Chondrocyte (in vitro differentiated cells): ENCODE measurements around the gene IP6K1. TPM values are rescaled to one million over a fixed set of nuclear protein-coding genes. Genes with fewer than 3 reads are reported as not detected.
"Not testable (repeated sequence)": the region's sequence is repeated elsewhere in the genome, so short reads cannot be mapped to it uniquely, and the experiment has no call there.

ENCODE experiments used
- DNase-seq: peaks from one replicate; pipeline ENCODE4 v3.0.0; 2021; ENCODE audit warnings: mixed read lengths, low spot score
- H3K27ac Mint-ChIP-seq: one replicate; pipeline ENCODE4 v1.8.0; 2021; ENCODE audit warnings: mild to moderate bottlenecking, moderate library complexity, mixed read lengths; ENCODE audit not compliant: unreplicated experiment
- H3K27me3 Mint-ChIP-seq: 2 replicates; pipeline ENCODE4 v1.8.0; 2021; ENCODE audit warnings: low read depth, mixed read lengths
- H3K36me3 Mint-ChIP-seq: 2 replicates; pipeline ENCODE4 v1.8.0; 2021; ENCODE audit warnings: low read depth, mixed read lengths
- H3K4me1 Mint-ChIP-seq: 2 replicates; pipeline ENCODE4 v1.8.0; 2021; ENCODE audit warnings: low read depth, mild to moderate bottlenecking, mixed read lengths
- H3K4me3 Mint-ChIP-seq: one replicate; pipeline ENCODE4 v1.8.0; 2021; ENCODE audit warnings: mild to moderate bottlenecking, moderate library complexity, mixed read lengths; ENCODE audit not compliant: unreplicated experiment
- H3K9me3 Mint-ChIP-seq: 2 replicates; pipeline ENCODE4 v1.8.0; 2021; ENCODE audit warnings: low read depth, mixed read lengths
- total RNA-seq: library from RNA; stranded (reverse); gene quantifications from 3 replicates; pipeline ENCODE4 v1.2.1, GENCODE V29; 2021
- TF ChIP-seq, protein P1 (sequence below): fragments of 200-600 bp; sonication (generic); IDR thresholded peaks from 2 replicates; pipeline ENCODE4 v1.5.0; 2021; ENCODE audit warnings: antibody characterized with exemption, mild to moderate bottlenecking, moderate library complexity

Gene IP6K1
- total RNA-seq, 1 donor from 2014 or later, result 40.1 TPM

DNA sequence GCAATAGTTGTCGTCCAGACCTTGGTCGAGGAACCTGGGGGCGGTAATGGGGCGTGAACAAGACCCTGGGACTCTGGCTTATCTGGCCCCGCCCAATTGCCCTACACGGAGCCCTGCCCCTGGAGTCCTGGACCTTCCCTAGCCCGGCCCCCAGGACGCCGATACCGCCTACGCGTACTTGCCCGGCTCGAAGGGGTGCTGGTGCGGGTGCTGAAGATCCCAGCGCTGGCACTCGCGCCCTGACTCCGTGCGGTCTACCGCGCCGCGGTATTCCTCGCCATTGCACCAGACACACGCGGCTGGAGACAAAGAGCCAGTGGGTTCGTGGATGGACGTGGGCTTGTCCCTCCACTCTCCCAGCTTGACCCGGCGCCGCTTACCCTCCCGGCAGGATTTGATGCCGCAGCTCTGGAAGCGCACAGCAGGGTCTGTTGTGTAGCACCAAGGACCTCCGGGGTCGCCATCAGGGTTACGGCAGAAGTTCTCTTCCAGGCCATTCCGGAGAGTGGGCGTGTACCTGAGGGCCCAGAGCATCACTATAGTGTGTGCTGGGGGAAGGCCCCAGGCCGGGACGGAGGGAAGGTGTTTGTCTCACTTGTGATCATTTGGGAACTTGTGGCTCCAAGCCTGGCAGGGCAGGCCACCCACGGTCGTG, 99.4 kb downstream of the IP6K1 start:
- H3K9me3 Mint-ChIP-seq, H3K27ac Mint-ChIP-seq, H3K27me3 Mint-ChIP-seq, DNase-seq: not testable (repeated sequence)
- peak overlapping the region; percentile 42 for H3K4me3 Mint-ChIP-seq
- H3K36me3 Mint-ChIP-seq, result peaks cover 10% of the 10 kb centered on the region
- peaks cover 29% of the 10 kb centered on the region for H3K4me1 Mint-ChIP-seq

DNA sequence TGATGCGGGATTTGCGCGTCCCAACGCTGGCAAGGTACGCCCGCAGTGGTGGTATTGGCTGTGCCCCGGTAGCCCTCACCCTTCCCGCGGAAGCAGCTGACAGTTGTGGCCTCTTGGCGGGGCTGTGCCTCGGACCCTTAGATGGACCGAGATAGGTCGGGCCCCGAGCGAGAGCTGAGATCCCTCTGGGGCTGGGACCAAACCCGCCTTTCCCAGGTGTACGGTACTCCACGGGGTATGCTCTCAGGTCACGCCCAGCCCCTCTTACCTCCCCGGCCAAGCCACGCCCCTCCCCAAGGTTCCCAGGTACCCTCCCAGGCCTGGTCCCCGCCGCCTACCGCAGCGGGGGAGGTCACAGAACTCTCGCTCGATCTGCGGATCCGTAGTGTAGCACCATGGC, 100.0 kb downstream of the IP6K1 start:
- DNase-seq, H3K9me3 Mint-ChIP-seq, H3K27me3 Mint-ChIP-seq, H3K27ac Mint-ChIP-seq: not testable (repeated sequence)
- peaks cover 10% of the 10 kb centered on the region for H3K36me3 Mint-ChIP-seq
- peak overlapping the region; percentile 42 for H3K4me3 Mint-ChIP-seq
- H3K4me1 Mint-ChIP-seq, result peaks cover 29% of the 10 kb centered on the region

DNA sequence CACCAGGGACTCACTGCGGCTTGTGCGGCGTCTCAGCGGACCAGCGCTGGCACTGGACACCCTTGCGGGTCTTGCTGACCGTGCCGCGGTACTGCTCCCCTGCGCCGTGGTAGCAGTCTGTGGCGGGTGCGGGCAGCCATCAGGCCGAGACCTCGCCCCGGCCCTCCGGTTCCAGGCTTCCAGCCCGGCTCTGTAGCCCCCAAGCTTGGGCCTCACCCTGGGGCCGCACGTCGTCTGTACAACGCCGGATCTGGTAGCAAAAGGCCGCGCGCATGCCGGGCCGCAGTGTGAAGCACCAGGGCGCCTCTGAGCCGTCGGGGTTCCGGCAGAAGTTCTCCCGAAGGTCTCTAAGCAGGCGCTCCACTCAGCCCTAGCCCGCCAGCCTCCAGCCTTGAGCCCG, 100.5 kb downstream of the IP6K1 start:
- Mint-ChIP-seq H3K36me3 (peaks cover 10% of the 10 kb centered on the region), H3K4me1 (peaks cover 26% of the 10 kb centered on the region)
- not testable (repeated sequence) for H3K4me3 Mint-ChIP-seq, DNase-seq, H3K27me3 Mint-ChIP-seq, H3K27ac Mint-ChIP-seq, H3K9me3 Mint-ChIP-seq

DNA sequence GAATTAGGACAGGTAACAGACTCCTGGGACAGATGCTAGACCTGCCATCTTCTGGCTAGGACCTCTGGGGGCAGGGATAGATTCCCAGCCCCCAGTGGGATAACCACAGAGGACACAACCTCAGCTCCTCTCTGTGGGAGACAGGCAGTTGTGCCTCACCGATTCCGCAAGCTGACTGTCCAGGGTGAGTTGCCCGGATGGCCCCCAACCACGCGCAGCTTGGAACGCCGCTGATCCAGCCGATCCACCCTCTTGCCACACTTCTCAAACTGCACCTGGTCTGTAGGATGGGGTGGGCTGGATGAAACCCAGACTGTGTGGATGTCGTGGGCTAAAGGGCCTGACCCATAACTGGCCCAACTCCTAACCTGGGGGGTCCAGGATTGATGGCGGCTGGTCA, 101.2 kb downstream of the IP6K1 start:
- not testable (repeated sequence) for H3K9me3 Mint-ChIP-seq, H3K4me3 Mint-ChIP-seq, H3K27ac Mint-ChIP-seq, H3K27me3 Mint-ChIP-seq, DNase-seq
- H3K4me1 Mint-ChIP-seq, result peaks cover 18% of the 10 kb centered on the region
- peaks cover 11% of the 10 kb centered on the region for H3K36me3 Mint-ChIP-seq

DNA sequence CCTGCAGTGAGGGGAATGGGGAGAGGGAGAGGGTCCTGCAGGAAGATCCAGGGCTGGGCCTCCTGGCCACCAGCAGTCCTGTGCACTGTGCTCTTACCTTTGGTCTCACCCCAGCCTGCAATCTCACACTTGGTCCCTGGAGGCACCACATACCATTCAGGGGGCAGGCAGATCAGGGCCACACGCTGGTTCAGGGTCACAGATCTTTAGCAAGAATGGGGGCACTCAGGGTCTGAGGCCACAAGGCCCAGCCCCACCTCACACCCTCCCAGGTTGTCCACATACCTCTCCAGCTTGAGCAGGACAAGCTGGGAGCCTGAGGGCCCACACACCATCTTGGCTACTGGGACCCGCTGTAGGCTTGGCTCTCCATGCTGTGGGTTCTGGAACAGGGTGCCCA, 101.9 kb downstream of the IP6K1 start:
- Mint-ChIP-seq H3K4me1 (peaks cover 14% of the 10 kb centered on the region), H3K36me3 (peaks cover 16% of the 10 kb centered on the region)
- H3K27ac Mint-ChIP-seq, H3K9me3 Mint-ChIP-seq, H3K4me3 Mint-ChIP-seq, H3K27me3 Mint-ChIP-seq, DNase-seq: not testable (repeated sequence)

DNA sequence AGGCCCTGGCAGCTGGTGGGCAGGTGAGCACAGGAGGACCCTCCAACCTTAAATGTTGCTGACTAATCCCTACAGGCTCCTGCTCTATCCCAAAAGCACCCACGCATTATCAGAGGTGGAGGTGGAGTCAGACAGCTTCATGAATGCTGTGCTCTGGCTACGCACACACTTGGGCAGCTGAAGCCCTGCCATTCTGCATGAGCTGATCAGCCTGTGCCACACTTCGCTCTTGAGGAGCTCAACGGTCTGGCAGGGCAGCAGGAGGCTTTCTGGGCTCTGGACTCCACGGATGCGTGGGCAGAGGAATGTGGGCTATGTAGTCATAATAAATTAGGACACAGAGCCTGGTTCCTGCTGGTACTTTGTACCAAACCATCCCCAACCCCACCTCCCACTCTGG, 103.2 kb downstream of the IP6K1 start:
- DNase-seq, result no peak
- H3K9me3 Mint-ChIP-seq, result no peaks in the 10 kb centered on the region
- no peaks in the 10 kb centered on the region for H3K27me3 Mint-ChIP-seq
- no peak overlapping the region for H3K4me3 Mint-ChIP-seq
- TF ChIP-seq, protein P1, sequence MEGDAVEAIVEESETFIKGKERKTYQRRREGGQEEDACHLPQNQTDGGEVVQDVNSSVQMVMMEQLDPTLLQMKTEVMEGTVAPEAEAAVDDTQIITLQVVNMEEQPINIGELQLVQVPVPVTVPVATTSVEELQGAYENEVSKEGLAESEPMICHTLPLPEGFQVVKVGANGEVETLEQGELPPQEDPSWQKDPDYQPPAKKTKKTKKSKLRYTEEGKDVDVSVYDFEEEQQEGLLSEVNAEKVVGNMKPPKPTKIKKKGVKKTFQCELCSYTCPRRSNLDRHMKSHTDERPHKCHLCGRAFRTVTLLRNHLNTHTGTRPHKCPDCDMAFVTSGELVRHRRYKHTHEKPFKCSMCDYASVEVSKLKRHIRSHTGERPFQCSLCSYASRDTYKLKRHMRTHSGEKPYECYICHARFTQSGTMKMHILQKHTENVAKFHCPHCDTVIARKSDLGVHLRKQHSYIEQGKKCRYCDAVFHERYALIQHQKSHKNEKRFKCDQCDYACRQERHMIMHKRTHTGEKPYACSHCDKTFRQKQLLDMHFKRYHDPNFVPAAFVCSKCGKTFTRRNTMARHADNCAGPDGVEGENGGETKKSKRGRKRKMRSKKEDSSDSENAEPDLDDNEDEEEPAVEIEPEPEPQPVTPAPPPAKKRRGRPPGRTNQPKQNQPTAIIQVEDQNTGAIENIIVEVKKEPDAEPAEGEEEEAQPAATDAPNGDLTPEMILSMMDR, result no peak
- H3K4me1 Mint-ChIP-seq, result peaks cover 4% of the 10 kb centered on the region
- H3K27ac Mint-ChIP-seq, result no peak overlapping the region
- peaks cover 17% of the 10 kb centered on the region for H3K36me3 Mint-ChIP-seq

DNA sequence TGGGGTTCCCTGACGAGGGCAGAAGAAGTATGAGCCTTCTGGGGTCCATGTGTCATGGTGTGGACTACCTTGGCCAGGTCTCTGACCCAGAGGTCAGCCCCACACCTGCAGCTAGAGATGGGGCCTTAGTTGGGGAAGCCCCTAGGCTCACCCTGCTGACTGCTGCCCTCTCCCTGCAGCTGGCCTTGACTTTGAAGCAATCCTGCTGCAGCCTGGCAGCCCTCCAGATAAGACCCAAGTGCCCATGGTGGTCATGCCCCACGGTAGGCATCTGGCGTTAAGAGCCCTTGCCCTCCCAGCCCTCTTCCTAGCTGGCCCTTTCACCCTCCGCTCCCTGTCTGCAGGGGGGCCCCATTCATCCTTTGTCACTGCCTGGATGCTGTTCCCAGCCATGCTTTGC, 104.8 kb downstream of the IP6K1 start:
- TF ChIP-seq, protein P1, result no peak
- Mint-ChIP-seq H3K4me1 (peaks cover 4% of the 10 kb centered on the region), H3K27ac (no peak overlapping the region), H3K9me3 (no peaks in the 10 kb centered on the region), H3K36me3 (peaks cover 19% of the 10 kb centered on the region), H3K27me3 (no peaks in the 10 kb centered on the region), H3K4me3 (no peak overlapping the region)
- no peak for DNase-seq

DNA sequence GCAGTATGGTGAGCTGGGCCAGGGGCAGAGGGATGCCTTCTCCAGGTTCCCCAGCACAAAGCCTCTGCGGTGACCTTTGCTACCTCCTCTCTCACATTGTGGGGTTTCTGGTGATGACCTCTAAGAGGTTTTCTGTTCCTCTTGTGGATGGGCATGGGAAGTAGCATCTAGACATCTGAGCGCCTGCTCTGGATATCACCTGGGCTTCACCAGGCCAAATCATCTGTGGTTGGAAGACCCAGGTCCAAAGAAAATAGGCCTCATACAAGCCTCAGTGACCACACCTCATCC, 105.2 kb downstream of the IP6K1 start:
- no peak for DNase-seq
- Mint-ChIP-seq H3K9me3 (no peaks in the 10 kb centered on the region), H3K27ac (no peak overlapping the region), H3K4me3 (no peak overlapping the region), H3K4me1 (peaks cover 4% of the 10 kb centered on the region), H3K27me3 (no peaks in the 10 kb centered on the region), H3K36me3 (peaks cover 20% of the 10 kb centered on the region)
- TF ChIP-seq, protein P1, result no peak
